HG03103 (cell line): Measurements from ENCODE around the gene ZNF511.

ENCODE experiments used
- ATAC-seq: cut with Tn5 transposase; IDR thresholded peaks from one replicate; pipeline ENCODE4 v1.9.1; 2021; ENCODE audit warnings: low read depth; ENCODE audit not compliant: unreplicated experiment

The ZNF511 gene

DNA sequence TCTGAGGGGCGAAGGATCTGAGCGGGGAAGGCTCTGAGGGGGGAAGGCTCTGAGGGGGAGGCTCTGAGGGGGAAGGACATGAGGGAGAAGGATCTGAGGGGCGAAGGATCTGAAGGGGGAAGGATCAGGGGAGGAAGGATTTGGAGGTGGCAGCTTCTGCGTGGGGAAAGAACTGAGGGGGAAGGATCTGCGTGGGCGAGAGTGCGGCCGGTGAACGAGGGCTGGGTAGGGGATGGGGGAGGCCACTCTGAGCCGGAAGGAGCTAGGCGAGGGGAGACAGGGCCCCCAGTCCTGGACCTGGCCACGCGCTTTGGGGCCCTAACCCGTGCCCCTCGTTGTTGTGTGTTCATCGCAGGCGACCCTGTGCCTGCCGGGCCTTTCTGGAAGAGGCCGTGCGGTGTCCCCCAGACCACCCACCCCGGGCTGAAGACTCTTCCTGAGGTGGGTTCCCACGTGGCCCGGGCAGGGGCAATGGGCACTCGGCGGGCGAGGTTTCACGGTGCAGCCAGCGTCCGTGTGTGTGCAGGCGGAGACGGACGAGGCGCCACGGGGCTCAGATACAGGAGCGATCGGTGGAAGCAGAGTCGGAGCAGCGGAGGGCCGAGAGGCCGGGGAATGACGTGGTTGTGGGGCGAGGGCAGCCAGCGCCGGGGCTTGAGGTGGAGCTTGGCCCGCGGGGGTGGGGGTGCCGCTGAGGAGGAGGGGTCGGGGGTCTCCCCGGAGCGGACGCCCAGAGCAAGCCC, 26.0 kb downstream of the ZNF511 start:
- no peak for ATAC-seq

- no peak for ATAC-seq
Observed at GRCh38 chr10:133335246-133336117, 26.8 kb downstream of the ZNF511 start.

- no peak for ATAC-seq
Observed at GRCh38 chr10:133336118-133336576, 27.4 kb downstream of the ZNF511 start.

- ATAC-seq: no peak
Observed at GRCh38 chr10:133336577-133337369, 28.1 kb downstream of the ZNF511 start, which contains the start of gene CALY. TSS of gene CALY (minus strand) at chr10:133336896. CDS start at chr10:133328989, 7,907 bp downstream.

- no peak for ATAC-seq
Observed at GRCh38 chr10:133337370-133337725, 28.6 kb downstream of the ZNF511 start.

- ATAC-seq: no peak
Observed at GRCh38 chr10:133338080-133339071, 29.7 kb downstream of the ZNF511 start.

- no peak for ATAC-seq
Observed at GRCh38 chr10:133339708-133340380, 31.1 kb downstream of the ZNF511 start.

- ATAC-seq: no peak
Observed at GRCh38 chr10:133341983-133342382, 33.3 kb downstream of the ZNF511 start.

GRCh38 chr10:133342942-133343341, 34.2 kb downstream of the ZNF511 start:
- no peak for ATAC-seq

GRCh38 chr10:133343558-133343957, 34.8 kb downstream of the ZNF511 start:
- no peak for ATAC-seq

GRCh38 chr10:133344236-133344635, 35.5 kb downstream of the ZNF511 start:
- no peak for ATAC-seq

- no peak for ATAC-seq
Observed at GRCh38 chr10:133346413-133346812, 37.7 kb downstream of the ZNF511 start.

DNA sequence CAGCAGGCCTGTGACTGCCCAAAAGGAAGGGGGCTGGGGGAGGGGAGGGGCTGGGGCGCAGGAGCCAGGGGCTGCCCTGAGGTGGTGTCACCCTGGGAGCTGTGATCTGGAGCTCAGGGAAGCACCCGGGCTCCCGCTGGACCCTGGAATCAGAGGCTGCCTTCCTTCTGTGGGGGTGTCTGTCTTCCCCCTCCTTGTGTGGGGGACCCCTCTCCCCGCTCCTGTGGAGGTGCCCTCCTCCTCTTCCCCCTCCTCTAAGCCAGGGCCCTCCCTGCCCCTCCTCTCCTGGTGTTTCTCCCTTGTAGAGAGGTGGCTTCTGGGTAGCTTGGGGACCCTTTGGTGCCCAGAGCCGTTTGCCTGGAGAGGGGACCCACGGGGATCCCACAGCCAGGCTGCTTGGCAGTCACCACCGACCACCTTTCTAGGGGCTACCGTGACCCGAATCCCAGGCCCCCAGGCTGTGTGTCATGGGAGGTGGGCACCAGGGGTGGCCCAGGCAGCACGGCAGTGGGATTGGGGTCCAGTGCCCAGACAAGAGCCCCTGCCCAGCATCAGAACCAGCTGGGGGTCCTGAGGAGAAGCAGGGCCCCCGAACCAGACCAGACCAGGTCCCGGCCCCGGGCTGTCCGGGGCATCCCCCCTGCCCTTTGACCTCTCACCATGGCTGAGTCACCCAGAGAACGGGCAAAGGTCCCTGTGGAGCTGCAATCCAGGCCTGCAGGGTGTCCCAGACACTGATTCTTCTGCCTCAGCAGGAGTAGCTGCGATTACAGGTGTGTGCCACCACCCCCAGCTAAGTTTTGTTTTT, 39.2 kb downstream of the ZNF511 start:
- ATAC-seq: no peak

DNA sequence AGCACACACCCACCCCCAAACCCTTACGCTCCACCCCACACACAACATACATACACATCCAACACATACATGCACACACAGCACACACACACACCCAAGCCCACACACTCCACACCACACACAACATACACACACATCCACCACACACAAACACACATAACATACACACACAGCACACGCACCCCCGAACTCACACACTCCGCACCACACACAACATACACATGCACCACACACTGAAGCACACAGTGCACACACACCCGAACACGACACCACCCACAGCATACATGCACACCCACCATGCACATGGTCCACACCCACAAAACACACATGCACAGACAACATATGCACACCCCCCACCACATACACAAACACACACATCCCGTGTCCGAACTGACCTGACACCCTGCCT, 40.5 kb downstream of the ZNF511 start:
- no peak for ATAC-seq

- ATAC-seq: no peak
Observed at GRCh38 chr10:133349577-133350011, 40.9 kb downstream of the ZNF511 start.

DNA sequence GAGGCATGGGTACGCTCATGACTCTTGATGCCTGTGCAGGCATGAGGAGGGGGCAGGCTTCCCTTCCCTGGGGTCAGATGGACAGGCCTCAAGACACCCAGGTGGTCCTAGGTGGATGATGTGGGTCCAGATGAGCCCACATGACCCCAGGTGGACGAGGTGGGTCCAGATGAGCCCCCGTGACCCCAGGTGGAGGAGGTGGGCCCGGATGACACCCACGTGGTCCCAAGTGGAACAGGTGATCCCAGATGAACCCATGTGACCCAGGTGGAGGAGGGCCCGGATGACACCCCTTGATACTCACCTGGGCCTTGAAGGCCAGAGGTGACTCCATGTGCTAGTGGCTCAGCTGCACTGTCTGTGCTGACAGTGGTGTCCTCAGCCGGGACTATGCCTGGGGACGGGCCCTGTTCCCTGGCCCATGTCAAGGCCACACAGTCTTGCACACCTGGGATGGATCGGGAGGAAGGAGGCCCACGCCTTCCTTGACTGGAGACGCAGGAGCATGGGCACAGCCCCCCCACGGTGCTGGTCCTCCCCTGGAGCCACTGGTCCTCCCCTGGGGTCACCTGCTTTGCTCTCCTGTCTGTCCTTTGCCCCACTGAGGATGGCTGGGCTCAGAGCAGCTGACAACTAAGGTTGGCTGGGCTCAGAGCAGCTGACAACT, 41.7 kb downstream of the ZNF511 start:
- ATAC-seq: no peak

DNA sequence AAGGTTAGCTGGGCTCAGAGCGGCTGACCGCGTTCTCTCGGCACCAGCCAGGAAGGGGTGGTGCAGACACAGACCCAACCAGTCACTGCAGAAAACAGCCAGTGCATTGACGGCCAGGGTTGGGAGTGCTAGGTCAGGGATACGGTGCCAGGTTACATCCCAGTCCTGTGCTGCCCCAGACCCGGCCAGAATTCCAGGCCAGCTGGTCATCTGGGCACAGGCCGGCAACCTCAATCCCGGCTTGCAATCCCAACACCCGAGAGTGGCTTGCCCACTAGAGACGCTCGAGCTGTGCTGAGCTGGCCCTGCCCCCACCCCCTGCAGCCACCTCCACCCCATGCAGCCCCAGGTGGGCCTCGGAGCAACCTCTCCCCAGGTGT, 42.2 kb downstream of the ZNF511 start:
- ATAC-seq: no peak
